GM23338 (cell line): Measurements from ENCODE around the gene ETFA. TPM values are rescaled to one million over a fixed set of nuclear protein-coding genes. Genes with fewer than 3 reads are reported as not detected.

Experiments used
- ATAC-seq: fragments of 200-7000 bp; cut with Tn5 transposase; 3 replicates; pipeline ENCODE4 v1.9.1; 2020
- DNase-seq: peaks from one replicate; pipeline ENCODE4 v3.0.0-alpha.2; 2015; ENCODE audit warnings: low spot score
- H2AFZ ChIP-seq: fragments of 200-600 bp; sonication (generic); 2 replicates; pipeline ENCODE4 v1.8.0; 2016; ENCODE audit warnings: antibody characterized with exemption, mild to moderate bottlenecking, moderate library complexity
- H3F3A ChIP-seq: fragments of 200-600 bp; sonication (generic); replicated peaks from 2 replicates; pipeline ENCODE4 v1.8.0; 2017; ENCODE audit warnings: antibody characterized with exemption, mixed run types, low read depth
- H3K27ac ChIP-seq: fragments of 200-600 bp; sonication (generic); 2 replicates; pipeline ENCODE4 v1.6.1; 2016; ENCODE audit warnings: low read depth
- H3K27me3 ChIP-seq: fragments of 200-600 bp; sonication (generic); 2 replicates; pipeline ENCODE4 v1.8.0; 2016; ENCODE audit warnings: mild to moderate bottlenecking, mixed run types, moderate library complexity; ENCODE audit not compliant: insufficient read depth
- H3K36me3 ChIP-seq: fragments of 200-600 bp; sonication (generic); 2 replicates; pipeline ENCODE4 v1.8.0; 2016; ENCODE audit warnings: mild to moderate bottlenecking; ENCODE audit not compliant: insufficient read depth
- H3K4me1 ChIP-seq: fragments of 200-600 bp; sonication (generic); 2 replicates; pipeline ENCODE4 v1.8.0; 2016; ENCODE audit warnings: mild to moderate bottlenecking, moderate library complexity; ENCODE audit not compliant: insufficient read depth
- H3K4me2 ChIP-seq: fragments of 200-600 bp; sonication (generic); 2 replicates; pipeline ENCODE4 v1.7.1; 2017; ENCODE audit warnings: mixed run types
- H3K4me3 ChIP-seq: fragments of 200-600 bp; sonication (generic); 2 replicates; pipeline ENCODE4 v1.6.1; 2016; ENCODE audit warnings: mixed run types
- H3K79me2 ChIP-seq: fragments of 200-600 bp; sonication (generic); replicated peaks from 2 replicates; pipeline ENCODE4 v1.8.0; 2017; ENCODE audit warnings: mild to moderate bottlenecking; ENCODE audit not compliant: insufficient read depth
- H3K9me2 ChIP-seq: fragments of 200-600 bp; sonication (generic); 2 replicates; pipeline ENCODE4 v1.8.0; 2017; ENCODE audit not compliant: insufficient read depth
- H4K20me1 ChIP-seq: fragments of 200-600 bp; sonication (generic); replicated peaks from 2 replicates; pipeline ENCODE4 v1.8.0; 2017; ENCODE audit warnings: mild to moderate bottlenecking; ENCODE audit not compliant: insufficient read depth
- H3K27ac Mint-ChIP-seq: 2 replicates; pipeline ENCODE4 v1.8.0; 2020; ENCODE audit warnings: inconsistent platforms, mild to moderate bottlenecking, moderate library complexity, mixed read lengths
- H3K27me3 Mint-ChIP-seq: 3 replicates; pipeline ENCODE4 v1.8.0; 2022; ENCODE audit warnings: low read depth, mild to moderate bottlenecking, moderate library complexity, mixed read lengths, inconsistent platforms; ENCODE audit not compliant: insufficient read depth, poor library complexity
- H3K36me3 Mint-ChIP-seq: 3 replicates; pipeline ENCODE4 v1.8.0; 2021; ENCODE audit warnings: low read depth, mild to moderate bottlenecking, inconsistent platforms, moderate library complexity, mixed read lengths
- H3K4me1 Mint-ChIP-seq: 3 replicates; pipeline ENCODE4 v1.8.0; 2020; ENCODE audit warnings: mild to moderate bottlenecking, inconsistent platforms, mixed read lengths
- H3K4me3 Mint-ChIP-seq: 3 replicates; pipeline ENCODE4 v1.8.0; 2021; ENCODE audit warnings: moderate library complexity, mild to moderate bottlenecking, inconsistent platforms, mixed read lengths
- H3K9me3 Mint-ChIP-seq: 3 replicates; pipeline ENCODE4 v1.8.0; 2020; ENCODE audit warnings: moderate library complexity, mild to moderate bottlenecking, inconsistent platforms, mixed read lengths
- CREB1 ChIP-seq: fragments of 250-450 bp; sonication (Bioruptor Pico); IDR thresholded peaks from 2 replicates; pipeline ENCODE4 v1.5.0; 2020; ENCODE audit warnings: low read depth, mild to moderate bottlenecking, moderate library complexity
- EZH2 ChIP-seq: fragments of 200-600 bp; sonication (generic); IDR thresholded peaks from one replicate; pipeline ENCODE4 v1.8.0; 2017; ENCODE audit warnings: antibody characterized with exemption, mild to moderate bottlenecking, low read depth; ENCODE audit not compliant: unreplicated experiment
- EZH2phosphoT487 ChIP-seq: fragments of 200-600 bp; sonication (generic); IDR thresholded peaks from one replicate; pipeline ENCODE4 v1.8.1; 2018; ENCODE audit warnings: antibody characterized with exemption; ENCODE audit not compliant: unreplicated experiment
- JUNB ChIP-seq: IDR thresholded peaks from one replicate; pipeline ENCODE4 v1.6.1; 2016; ENCODE audit warnings: antibody characterized with exemption; ENCODE audit not compliant: unreplicated experiment
- NANOG ChIP-seq: IDR thresholded peaks from 2 replicates; pipeline ENCODE4 v1.6.1; 2016; ENCODE audit warnings: antibody characterized with exemption, borderline replicate concordance
- POLR2AphosphoS5 ChIP-seq: IDR thresholded peaks from 2 replicates; pipeline ENCODE4 v1.6.1; 2016; ENCODE audit warnings: antibody characterized with exemption, low read depth
- REST ChIP-seq: IDR thresholded peaks from one replicate; pipeline ENCODE4 v1.6.1; 2018; ENCODE audit warnings: antibody characterized with exemption; ENCODE audit not compliant: unreplicated experiment
- STAT1 ChIP-seq: IDR thresholded peaks from one replicate; pipeline ENCODE4 v1.6.1; 2016; ENCODE audit warnings: antibody characterized with exemption; ENCODE audit not compliant: unreplicated experiment
- ZNF114 ChIP-seq: fragments of 250-450 bp; sonication (Bioruptor Pico); IDR thresholded peaks from 2 replicates; pipeline ENCODE4 v1.5.0; 2020; ENCODE audit warnings: mild to moderate bottlenecking, moderate library complexity
- ZNF331 ChIP-seq: fragments of 250-450 bp; sonication (Bioruptor Pico); IDR thresholded peaks from 2 replicates; pipeline ENCODE4 v1.5.0; 2020; ENCODE audit warnings: low read depth, mild to moderate bottlenecking, moderate library complexity
- ZNF462 ChIP-seq: fragments of 250-450 bp; sonication (Bioruptor Pico); IDR thresholded peaks from 2 replicates; pipeline ENCODE4 v1.5.0; 2020; ENCODE audit warnings: mild to moderate bottlenecking, moderate library complexity
- polyA plus RNA-seq: library from polyadenylated mRNA; unstranded; fragments of >200 nt; fragmentation: Nextera tagmentation; extraction: Ambion mirVana; gene quantifications from 2 replicates; pipeline ENCODE4 v1.2.1, GENCODE V29; 2016
- total RNA-seq: library from RNA; depleted of rRNA; stranded (reverse); fragments of >200 nt; shearing (Covaris generic); gene quantifications from 2 replicates; pipeline ENCODE4 v1.2.3, GENCODE V29; 2014
- TF ChIP-seq, protein P1 (sequence below), 2 experiments: fragments of 200-600 bp in 1 of 2; sonication (generic) in 1 of 2; conservative IDR thresholded peaks; 2 replicates each; pipeline versions ENCODE4 v1.5.1 to v1.6.1; 2016 to 2017; ENCODE audit warnings: antibody characterized with exemption in 2 of 2, low read depth in 2 of 2, mild to moderate bottlenecking in 2 of 2, moderate library complexity in 1 of 2
- TF ChIP-seq, protein P2 (sequence below): IDR thresholded peaks from 2 replicates; pipeline ENCODE4 v1.6.1; 2016; ENCODE audit warnings: antibody characterized with exemption

The ETFA gene
- total and polyA plus RNA-seq, 2 experiments from 2014 or later, result 52.9 to 69.1 TPM

DNA sequence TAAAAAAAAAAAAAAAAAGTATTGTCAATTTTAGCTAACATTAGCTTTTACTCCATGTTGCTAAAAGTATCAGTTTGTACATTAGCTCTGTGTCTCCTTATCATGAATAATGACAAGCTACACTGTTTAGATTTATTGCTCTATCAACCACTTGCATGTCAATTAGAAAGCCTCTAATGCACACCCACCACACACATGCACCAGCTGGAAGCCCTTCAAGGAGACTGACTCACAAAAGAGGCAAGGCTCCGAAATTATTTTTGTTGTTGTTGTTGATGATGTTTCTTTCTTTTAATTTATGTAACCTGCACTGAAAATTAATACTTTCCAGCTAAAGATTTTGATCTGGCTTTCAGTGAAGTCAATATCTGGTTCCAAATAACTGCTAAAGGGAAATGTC, 71.5 kb downstream of the ETFA start:
- H3K27ac ChIP-seq, result no peak overlapping the region
- no peak overlapping the region for H3K4me3 ChIP-seq
- no peaks in the 10 kb centered on the region for H3K36me3 ChIP-seq
- Mint-ChIP-seq H3K9me3 (no peaks in the 10 kb centered on the region), H3K4me1 (peaks cover 6% of the 10 kb centered on the region; the same call in 2 of the 3 replicates), H3K4me3 (no peak overlapping the region), H3K27ac (no peak overlapping the region), H3K27me3 (peaks cover 4% of the 10 kb centered on the region), H3K36me3 (no peaks in the 10 kb centered on the region)
- H3K9me2 ChIP-seq, result no peaks in the 10 kb centered on the region
- H3K4me1 ChIP-seq, result peaks cover 2% of the 10 kb centered on the region; the same call in 1 of the 2 replicates
- H3F3A ChIP-seq, result no peaks in the 10 kb centered on the region
- no peaks in the 10 kb centered on the region for H3K79me2 ChIP-seq
- no peaks in the 10 kb centered on the region for H3K27me3 ChIP-seq
- ATAC-seq, result no peak
- H2AFZ ChIP-seq, result no peak overlapping the region
- no peak for TF ChIP-seq REST
- TF ChIP-seq EZH2phosphoT487, result no peak
- TF ChIP-seq ZNF114, result no peak
- TF ChIP-seq EZH2, result no peak
- TF ChIP-seq ZNF331 (CRISPR knock-in tag), result no peak
- no peak for TF ChIP-seq ZNF462 (CRISPR knock-in tag)
- TF ChIP-seq CREB1, result no peak
- TF ChIP-seq, protein P1, sequence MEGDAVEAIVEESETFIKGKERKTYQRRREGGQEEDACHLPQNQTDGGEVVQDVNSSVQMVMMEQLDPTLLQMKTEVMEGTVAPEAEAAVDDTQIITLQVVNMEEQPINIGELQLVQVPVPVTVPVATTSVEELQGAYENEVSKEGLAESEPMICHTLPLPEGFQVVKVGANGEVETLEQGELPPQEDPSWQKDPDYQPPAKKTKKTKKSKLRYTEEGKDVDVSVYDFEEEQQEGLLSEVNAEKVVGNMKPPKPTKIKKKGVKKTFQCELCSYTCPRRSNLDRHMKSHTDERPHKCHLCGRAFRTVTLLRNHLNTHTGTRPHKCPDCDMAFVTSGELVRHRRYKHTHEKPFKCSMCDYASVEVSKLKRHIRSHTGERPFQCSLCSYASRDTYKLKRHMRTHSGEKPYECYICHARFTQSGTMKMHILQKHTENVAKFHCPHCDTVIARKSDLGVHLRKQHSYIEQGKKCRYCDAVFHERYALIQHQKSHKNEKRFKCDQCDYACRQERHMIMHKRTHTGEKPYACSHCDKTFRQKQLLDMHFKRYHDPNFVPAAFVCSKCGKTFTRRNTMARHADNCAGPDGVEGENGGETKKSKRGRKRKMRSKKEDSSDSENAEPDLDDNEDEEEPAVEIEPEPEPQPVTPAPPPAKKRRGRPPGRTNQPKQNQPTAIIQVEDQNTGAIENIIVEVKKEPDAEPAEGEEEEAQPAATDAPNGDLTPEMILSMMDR (conservative IDR thresholded peaks at IDR 0.05; ENCODE audit: low read depth in 2 of 2), result no peak
- TF ChIP-seq, protein P2, sequence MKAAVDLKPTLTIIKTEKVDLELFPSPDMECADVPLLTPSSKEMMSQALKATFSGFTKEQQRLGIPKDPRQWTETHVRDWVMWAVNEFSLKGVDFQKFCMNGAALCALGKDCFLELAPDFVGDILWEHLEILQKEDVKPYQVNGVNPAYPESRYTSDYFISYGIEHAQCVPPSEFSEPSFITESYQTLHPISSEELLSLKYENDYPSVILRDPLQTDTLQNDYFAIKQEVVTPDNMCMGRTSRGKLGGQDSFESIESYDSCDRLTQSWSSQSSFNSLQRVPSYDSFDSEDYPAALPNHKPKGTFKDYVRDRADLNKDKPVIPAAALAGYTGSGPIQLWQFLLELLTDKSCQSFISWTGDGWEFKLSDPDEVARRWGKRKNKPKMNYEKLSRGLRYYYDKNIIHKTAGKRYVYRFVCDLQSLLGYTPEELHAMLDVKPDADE, result no peak
- no peak for TF ChIP-seq JUNB
- TF ChIP-seq NANOG, result no peak
- TF ChIP-seq STAT1, result no peak
- no peak for TF ChIP-seq POLR2AphosphoS5
- H3K4me2 ChIP-seq, result no peak overlapping the region
- H4K20me1 ChIP-seq, result no peaks in the 10 kb centered on the region
- DNase-seq, result no peak
